ENCODE measurements around the gene ADAM30.

- TF ChIP-seq POLR2AphosphoS5 (IDR thresholded peaks at IDR 0.05; ENCODE audit: borderline replicate concordance, low read depth, low read length) (no peak), EZH2 (IDR thresholded peaks at IDR 0.05) (no peak)
Observed at GRCh38 chr1:119920104-119920968, 24.0 kb upstream of the ADAM30 start.

All from SK-N-MC (cell line).